ENCODE measurements around the gene CHRNA9. TPM values are rescaled to one million over a fixed set of nuclear protein-coding genes. Genes with fewer than 3 reads are reported as not detected.

The CHRNA9 gene
- total RNA-seq, 2 experiments from 2014 or later, result 0.08 to 0.21 TPM

Other genes with a start within 250 kb of the CHRNA9 start
- 100 to 1,000 TPM; 122 to 146 TPM for gene RHOH, start 138.3 kb upstream of the CHRNA9 start, total RNA-seq